ENCODE data around the gene ZNG1A.
"Not testable (repeated sequence)": the region's sequence is repeated elsewhere in the genome, so short reads cannot be mapped to it uniquely, and the experiment has no call there.

Gene ZNG1A

GRCh38 chr9:219670-220365 is 41.0 kb upstream of the ZNG1A start:
- no peak for TF ChIP-seq CTCF (IDR thresholded peaks at IDR 0.05; ENCODE audit: borderline replicate concordance, control extremely low read depth, extremely low read depth, insufficient read depth, missing control alignments)
- in situ Hi-C loops (cut with MboI; ENCODE audit: low sequenced_read_pairs, unreplicated experiment) = no loop called here
- no peak for DNase-seq (ENCODE audit: low spot score)

- in situ Hi-C loops (cut with MboI; ENCODE audit: low sequenced_read_pairs, unreplicated experiment); DNase-seq (ENCODE audit: low spot score): not testable (repeated sequence)
These were observed 40.2 kb upstream of the ZNG1A start for GRCh38 chr9:219036-219435.

- no peak for TF ChIP-seq CTCF (IDR thresholded peaks at IDR 0.05; ENCODE audit: borderline replicate concordance, control extremely low read depth, extremely low read depth, insufficient read depth, missing control alignments)
- DNase-seq (ENCODE audit: low spot score) = no peak
- in situ Hi-C loops (cut with MboI; ENCODE audit: low sequenced_read_pairs, unreplicated experiment) = no loop called here
These were observed 39.1 kb upstream of the ZNG1A start for GRCh38 chr9:217950-218349.

GRCh38 chr9:216866-217265 is 38.0 kb upstream of the ZNG1A start:
- DNase-seq (ENCODE audit: low spot score) = no peak
- in situ Hi-C loops (cut with MboI; ENCODE audit: low sequenced_read_pairs, unreplicated experiment) = no loop called here
- TF ChIP-seq CTCF (IDR thresholded peaks at IDR 0.05; ENCODE audit: borderline replicate concordance, control extremely low read depth, extremely low read depth, insufficient read depth, missing control alignments) = no peak

- TF ChIP-seq CTCF (IDR thresholded peaks at IDR 0.05; ENCODE audit: borderline replicate concordance, control extremely low read depth, extremely low read depth, insufficient read depth, missing control alignments) = no peak
- in situ Hi-C loops (cut with MboI; ENCODE audit: low sequenced_read_pairs, unreplicated experiment) = no loop called here
- DNase-seq (ENCODE audit: low spot score) = no peak
These were observed 36.8 kb upstream of the ZNG1A start for GRCh38 chr9:215631-216155.

- in situ Hi-C loops (cut with MboI; ENCODE audit: low sequenced_read_pairs, unreplicated experiment) = no loop called here
- DNase-seq (ENCODE audit: low spot score) = peak; percentile 86
- TF ChIP-seq CTCF (IDR thresholded peaks at IDR 0.05; ENCODE audit: borderline replicate concordance, control extremely low read depth, extremely low read depth, insufficient read depth, missing control alignments) = peak; percentile 80
These were observed 36.0 kb upstream of the ZNG1A start, which contains the start of gene DOCK8 for GRCh38 chr9:214648-215493. Gene DOCK8 (plus strand): TSS chr9:214865. CDS start chr9:214977, 112 bp downstream.

- in situ Hi-C loops (cut with MboI; ENCODE audit: low sequenced_read_pairs, unreplicated experiment) = no loop called here
- no peak for DNase-seq (ENCODE audit: low spot score)
- no peak for TF ChIP-seq CTCF (IDR thresholded peaks at IDR 0.05; ENCODE audit: borderline replicate concordance, control extremely low read depth, extremely low read depth, insufficient read depth, missing control alignments)
These were observed 35.4 kb upstream of the ZNG1A start for GRCh38 chr9:214351-214647.

GRCh38 chr9:213901-214300 is 35.0 kb upstream of the ZNG1A start:
- in situ Hi-C loops (cut with MboI; ENCODE audit: low sequenced_read_pairs, unreplicated experiment) = not testable (repeated sequence)

More at GRCh38 chr9:213901-214300, 35.0 kb upstream of the ZNG1A start:
- peak; percentile 28 for DNase-seq (ENCODE audit: low spot score)

Data from GM13976 (cell line).